T1000 (cell line): ENCODE data around the gene SAMD4B.
"Not testable (repeated sequence)": the region's sequence is repeated elsewhere in the genome, so short reads cannot be mapped to it uniquely, and the experiment has no call there.

Experiments used
- DNase-seq: peaks from one replicate; lab custom pipeline; 2025; ENCODE audit warnings: mixed read lengths; lab: John Stamatoyannopoulos, UW

The SAMD4B gene

GRCh38 chr19:39334444-39334976 is 7.7 kb upstream of the SAMD4B start:
- no peak for DNase-seq

- no peak for DNase-seq
These were observed 7.1 kb upstream of the SAMD4B start for GRCh38 chr19:39335168-39335548.

GRCh38 chr19:39336483-39336882 is 5.7 kb upstream of the SAMD4B start:
- no peak for DNase-seq

- no peak for DNase-seq
These were observed 2.5 kb upstream of the SAMD4B start for GRCh38 chr19:39339674-39340073.

- not testable (repeated sequence) for DNase-seq
These were observed 2.1 kb upstream of the SAMD4B start for GRCh38 chr19:39340156-39340555.

GRCh38 chr19:39341129-39341718 is 997 bp upstream of the SAMD4B start:
- no peak for DNase-seq

- DNase-seq = no peak
These were observed 555 bp downstream of the SAMD4B start for GRCh38 chr19:39342647-39343305.

- DNase-seq = no peak
These were observed 3.7 kb downstream of the SAMD4B start for GRCh38 chr19:39345956-39346355.

GRCh38 chr19:39347332-39348164 is 5.3 kb downstream of the SAMD4B start:
- no peak for DNase-seq

GRCh38 chr19:39349326-39349725 is 7.1 kb downstream of the SAMD4B start:
- DNase-seq = no peak

GRCh38 chr19:39350156-39350555 is 7.9 kb downstream of the SAMD4B start:
- DNase-seq = no peak

GRCh38 chr19:39351537-39352064 is 9.4 kb downstream of the SAMD4B start:
- DNase-seq = no peak

GRCh38 chr19:39352381-39353255 is 10.4 kb downstream of the SAMD4B start:
- no peak for DNase-seq

GRCh38 chr19:39355253-39355652 is 13.0 kb downstream of the SAMD4B start:
- no peak for DNase-seq

GRCh38 chr19:39356073-39356472 is 13.9 kb downstream of the SAMD4B start:
- DNase-seq = no peak

- DNase-seq = no peak
These were observed 14.4 kb downstream of the SAMD4B start for GRCh38 chr19:39356647-39357046.

GRCh38 chr19:39359026-39359425 is 16.8 kb downstream of the SAMD4B start:
- no peak for DNase-seq

- DNase-seq = no peak
These were observed 18.4 kb downstream of the SAMD4B start for GRCh38 chr19:39360599-39360998.

GRCh38 chr19:39362682-39363657 is 20.7 kb downstream of the SAMD4B start:
- peak; percentile 29 for DNase-seq

- no peak for DNase-seq
These were observed 21.8 kb downstream of the SAMD4B start for GRCh38 chr19:39363901-39364457.
